ENCODE results near the gene TYK2. TPM values are rescaled to one million over a fixed set of nuclear protein-coding genes. Genes with fewer than 3 reads are reported as not detected.

Gene TYK2
- total RNA-seq, 1 experiment from 2014 or later: 104 TPM

- Histone ChIP-seq H3K9me3 (ENCODE audit: control insufficient read depth, insufficient read depth, low read depth, low read length) (no peaks in the 10 kb centered on the region), H3K36me3 (ENCODE audit: control insufficient read depth, insufficient read depth, low read length) (no peaks in the 10 kb centered on the region), H3K4me3 (ENCODE audit: low read depth in 2 of 2, low read length in 2 of 2) (no peak overlapping the region), H3K27ac (ENCODE audit: low read length) (no peak overlapping the region), H3K27me3 (ENCODE audit: control insufficient read depth, insufficient read depth, low read length) (no peaks in the 10 kb centered on the region), H3K4me1 (ENCODE audit: control insufficient read depth, insufficient read depth, low read length) (no peaks in the 10 kb centered on the region)
- CTCF ChIA-PET: interaction anchor here (0.7 kb wide), 1 partner anchor 36 kb away, joined by 3 read pairs; no protein-coding TSS in a partner anchor
- no TSS peak for BruUV-seq (replicated peaks)
- ATAC-seq: peak; percentile 70
- intact Hi-C loops (cut with micrococcal nuclease; ENCODE audit: unreplicated experiment): no loop called here
- POLR2A ChIA-PET: no interaction called here
- DNase-seq (ENCODE audit: low read depth, low spot score): no peak
- in situ Hi-C loops (cut with HindIII; ENCODE audit: low pct_unique_long_range_greater_than_20kb, low sequenced_read_pairs): no loop called here
- no peak for TF ChIP-seq REST (IDR thresholded peaks at IDR 0.05; ENCODE audit: insufficient read depth in 1 of 2, low read depth in 2 of 2, low read length in 1 of 2)
- no peak for TF ChIP-seq TCF7L2 (IDR thresholded peaks at IDR 0.05; ENCODE audit: low read depth, low read length)
- no peak for TF ChIP-seq CTCF (IDR thresholded peaks at IDR 0.05)
- TF ChIP-seq SIN3A (IDR thresholded peaks at IDR 0.05; ENCODE audit: borderline replicate concordance, insufficient read depth, low read depth, low read length): no peak
- no peak for TF ChIP-seq POLR2AphosphoS5 (IDR thresholded peaks at IDR 0.05; ENCODE audit: low read depth, low read length)
These were observed 26.5 kb downstream of the TYK2 start for GRCh38 chr19:10353793-10354391.

- H3K4me3 ChIP-seq (ENCODE audit: low read depth in 2 of 2, low read length in 2 of 2): no peak overlapping the region
- CTCF ChIA-PET: no interaction called here
- no peaks in the 10 kb centered on the region for H3K4me1 ChIP-seq (ENCODE audit: control insufficient read depth, insufficient read depth, low read length)
- no peaks in the 10 kb centered on the region for H3K36me3 ChIP-seq (ENCODE audit: control insufficient read depth, insufficient read depth, low read length)
- POLR2A ChIA-PET: no interaction called here
- H3K27ac ChIP-seq (ENCODE audit: low read length): no peak overlapping the region
- BruUV-seq (replicated peaks): no TSS peak
- no peak for TF ChIP-seq TCF7L2 (IDR thresholded peaks at IDR 0.05; ENCODE audit: low read depth, low read length)
- no peak for TF ChIP-seq REST (IDR thresholded peaks at IDR 0.05; ENCODE audit: insufficient read depth in 1 of 2, low read depth in 2 of 2, low read length in 1 of 2)
- TF ChIP-seq POLR2AphosphoS5 (IDR thresholded peaks at IDR 0.05; ENCODE audit: low read depth, low read length): no peak
- no peak for TF ChIP-seq CTCF (IDR thresholded peaks at IDR 0.05)
- no peak for TF ChIP-seq SIN3A (IDR thresholded peaks at IDR 0.05; ENCODE audit: borderline replicate concordance, insufficient read depth, low read depth, low read length)
- no peaks in the 10 kb centered on the region for H3K27me3 ChIP-seq (ENCODE audit: control insufficient read depth, insufficient read depth, low read length)
- ATAC-seq (peak; percentile 25), DNase-seq (ENCODE audit: low read depth, low spot score) (no peak)
- H3K9me3 ChIP-seq (ENCODE audit: control insufficient read depth, insufficient read depth, low read depth, low read length): no peaks in the 10 kb centered on the region
- in situ Hi-C loops (cut with HindIII; ENCODE audit: low pct_unique_long_range_greater_than_20kb, low sequenced_read_pairs) (no loop called here), intact Hi-C loops (cut with micrococcal nuclease; ENCODE audit: unreplicated experiment) (no loop called here)
These were observed 27.4 kb downstream of the TYK2 start for GRCh38 chr19:10352764-10353671.
